K562 (cell line): Measurements from ENCODE around the gene ANKRD27. TPM values are rescaled to one million over a fixed set of nuclear protein-coding genes. Genes with fewer than 3 reads are reported as not detected.
A peak's percentile ranks its signal among the peaks of the same experiment; 100 is the strongest.

ENCODE experiments used
- ADNP ChIP-seq: fragments of 200-800 bp; sonication (Bioruptor generic); IDR thresholded peaks from 2 replicates; pipeline ENCODE4 v1.6.1; 2016; ENCODE audit warnings: missing genetic modification characterization, missing compliant biosample characterization
- CHAMP1 ChIP-seq: fragments of 450-650 bp; IDR thresholded peaks from 2 replicates; pipeline ENCODE4 v1.6.1; 2016; ENCODE audit warnings: mild to moderate bottlenecking
- EP300 ChIP-seq: IDR thresholded peaks from 2 replicates; pipeline ENCODE4 v1.6.1; 2012; ENCODE audit warnings: low read length, improper control_type of control experiment
- GATA2 ChIP-seq: sonication (generic); formaldehyde crosslinking; IDR thresholded peaks from 2 replicates; pipeline ENCODE4 v1.4.0; 2020; ENCODE audit warnings: mild to moderate bottlenecking, missing genetic modification reagents
- MNT ChIP-seq, 2 experiments: fragments of 450-650 bp; conservative IDR thresholded peaks; 2 replicates each; pipeline ENCODE4 v1.6.1; 2017; ENCODE audit warnings: mild to moderate bottlenecking in 2 of 2, moderate library complexity in 2 of 2
- NR3C1 ChIP-seq: sonication (generic); formaldehyde crosslinking; IDR thresholded peaks from 2 replicates; pipeline ENCODE4 v1.8.1; 2022; ENCODE audit warnings: missing genetic modification reagents
- RB1 ChIP-seq: fragments of 450-650 bp; IDR thresholded peaks from 2 replicates; pipeline ENCODE4 v1.6.1; 2017; ENCODE audit warnings: low read depth, mild to moderate bottlenecking
- RFX5 ChIP-seq: IDR thresholded peaks from 2 replicates; pipeline ENCODE4 v1.6.1; 2011; ENCODE audit warnings: low read depth, mild to moderate bottlenecking, improper control_type of control experiment, low read length
- SIRT6 ChIP-seq: IDR thresholded peaks from one replicate; pipeline ENCODE4 v1.6.1; 2012; ENCODE audit warnings: low read depth, mild to moderate bottlenecking, control low read depth, inconsistent platforms, low read length, moderate library complexity
- SRSF9 ChIP-seq: fragments of 200-400 bp; formaldehyde crosslinking; IDR thresholded peaks from 2 replicates; pipeline ENCODE4 v1.6.1; 2017; ENCODE audit warnings: low read depth, low read length, borderline replicate concordance
- ZNF175 ChIP-seq: fragments of 200-800 bp; sonication (Bioruptor generic); IDR thresholded peaks from 2 replicates; pipeline ENCODE4 v1.6.1; 2016; ENCODE audit warnings: low read depth, mild to moderate bottlenecking, missing genetic modification characterization, missing compliant biosample characterization
- ZNF3 ChIP-seq: fragments of 250-450 bp; sonication (Bioruptor Pico); IDR thresholded peaks from 2 replicates; pipeline ENCODE4 v1.5.0; 2021; ENCODE audit warnings: mild to moderate bottlenecking, moderate library complexity
- ZNF77 ChIP-seq: fragments of 250-450 bp; sonication (Bioruptor Pico); IDR thresholded peaks from 2 replicates; pipeline ENCODE4 v1.5.0; 2020
- polyA plus RNA-seq, 8 experiments: library from polyadenylated mRNA; depleted of rRNA in 4 of 8; stranded (reverse) in 5 of 8; unstranded in 3 of 8; fragments of >200 nt; fragmentation: Nextera tagmentation in 2 of 8; fragmentation: Illumina TruSeq in 1 of 8; extraction: Ambion mirVana in 2 of 8; extraction: Trizol in 1 of 8; gene quantifications; 2 replicates each; pipeline versions ENCODE4 v1.2.1 to v1.2.3, GENCODE V29; 2011 to 2014; ENCODE audit warnings: inconsistent platforms in 1 of 8, missing spikeins in 1 of 8
- total RNA-seq, 7 experiments: library from RNA; depleted of rRNA in 6 of 7; stranded (reverse); fragments of >200 nt in 6 of 7; fragmentation: Illumina TruSeq in 2 of 7; extraction: Trizol in 2 of 7; gene quantifications; 2 replicates each; pipeline versions ENCODE4 v1.2.1 to v1.2.3, GENCODE V29; 2011 to 2021; ENCODE audit warnings: low replicate concordance in 1 of 7
- TF ChIP-seq, protein P1 (sequence below): sonication (generic); formaldehyde crosslinking; IDR thresholded peaks from 2 replicates; pipeline ENCODE4 v1.8.1; 2022; ENCODE audit warnings: missing genetic modification reagents
- TF ChIP-seq, protein P2 (sequence below): sonication (generic); formaldehyde crosslinking; IDR thresholded peaks from 2 replicates; pipeline ENCODE4 v1.8.1; 2023; ENCODE audit warnings: missing genetic modification reagents, mild to moderate bottlenecking, borderline replicate concordance

ANKRD27 gene
- total and polyA plus RNA-seq, 9 of the 15 experiments (the other 6 are each of a cell fraction or from before 2014, with no cell fraction given), result 5.3 to 71.3 (median 54.2) TPM

DNA sequence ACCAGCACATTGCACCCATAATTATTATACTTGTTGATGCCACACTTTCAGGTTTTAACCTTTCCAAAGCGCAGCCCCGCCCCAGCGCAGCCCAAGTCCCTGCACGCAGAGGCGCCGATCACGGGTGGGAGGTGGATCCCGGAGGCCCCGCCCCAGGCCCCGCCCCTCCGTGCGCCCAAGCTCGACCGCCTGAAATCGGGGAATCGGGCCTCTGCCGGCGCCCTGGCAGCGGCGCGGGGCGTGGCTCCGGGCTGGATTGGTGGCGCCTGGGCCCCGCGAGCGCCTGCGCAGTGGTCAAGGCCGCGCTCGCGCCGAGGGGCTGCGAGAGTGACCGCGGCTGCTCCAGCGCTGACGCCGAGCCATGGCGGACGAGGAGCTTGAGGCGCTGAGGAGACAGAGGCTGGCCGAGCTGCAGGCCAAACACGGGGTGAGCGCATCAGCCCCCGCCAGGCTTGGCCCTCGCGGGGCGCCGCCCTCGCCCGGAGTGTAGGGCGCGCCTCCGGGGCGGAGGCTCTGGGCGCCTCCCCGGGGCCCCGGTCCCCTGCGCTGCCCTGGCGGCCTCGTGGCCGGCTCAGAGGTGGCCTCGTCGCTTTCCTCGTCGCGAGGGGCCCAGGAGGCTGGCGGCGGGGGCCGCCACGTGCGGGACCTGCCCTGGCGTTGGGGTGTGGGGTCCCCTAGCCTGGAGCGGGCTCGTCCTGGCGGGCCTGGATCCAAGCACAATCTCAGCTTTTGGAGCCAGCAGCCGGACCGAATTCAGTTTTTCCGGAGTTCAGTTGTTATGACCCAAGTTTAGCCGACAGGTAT is 93.9 kb downstream of the ANKRD27 start, which contains the start of gene PDCD5 (continued):
- TF ChIP-seq, protein P1, sequence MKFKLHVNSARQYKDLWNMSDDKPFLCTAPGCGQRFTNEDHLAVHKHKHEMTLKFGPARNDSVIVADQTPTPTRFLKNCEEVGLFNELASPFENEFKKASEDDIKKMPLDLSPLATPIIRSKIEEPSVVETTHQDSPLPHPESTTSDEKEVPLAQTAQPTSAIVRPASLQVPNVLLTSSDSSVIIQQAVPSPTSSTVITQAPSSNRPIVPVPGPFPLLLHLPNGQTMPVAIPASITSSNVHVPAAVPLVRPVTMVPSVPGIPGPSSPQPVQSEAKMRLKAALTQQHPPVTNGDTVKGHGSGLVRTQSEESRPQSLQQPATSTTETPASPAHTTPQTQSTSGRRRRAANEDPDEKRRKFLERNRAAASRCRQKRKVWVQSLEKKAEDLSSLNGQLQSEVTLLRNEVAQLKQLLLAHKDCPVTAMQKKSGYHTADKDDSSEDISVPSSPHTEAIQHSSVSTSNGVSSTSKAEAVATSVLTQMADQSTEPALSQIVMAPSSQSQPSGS, result no peak
- TF ChIP-seq MNT (conservative IDR thresholded peaks at IDR 0.05), result peak in 1 of 2 experiments; percentile 57
- no peak for TF ChIP-seq EP300
- TF ChIP-seq RB1, result peak; percentile 86; the same call in 1 of the 2 replicates
- TF ChIP-seq GATA2, result no peak
- TF ChIP-seq, protein P2, sequence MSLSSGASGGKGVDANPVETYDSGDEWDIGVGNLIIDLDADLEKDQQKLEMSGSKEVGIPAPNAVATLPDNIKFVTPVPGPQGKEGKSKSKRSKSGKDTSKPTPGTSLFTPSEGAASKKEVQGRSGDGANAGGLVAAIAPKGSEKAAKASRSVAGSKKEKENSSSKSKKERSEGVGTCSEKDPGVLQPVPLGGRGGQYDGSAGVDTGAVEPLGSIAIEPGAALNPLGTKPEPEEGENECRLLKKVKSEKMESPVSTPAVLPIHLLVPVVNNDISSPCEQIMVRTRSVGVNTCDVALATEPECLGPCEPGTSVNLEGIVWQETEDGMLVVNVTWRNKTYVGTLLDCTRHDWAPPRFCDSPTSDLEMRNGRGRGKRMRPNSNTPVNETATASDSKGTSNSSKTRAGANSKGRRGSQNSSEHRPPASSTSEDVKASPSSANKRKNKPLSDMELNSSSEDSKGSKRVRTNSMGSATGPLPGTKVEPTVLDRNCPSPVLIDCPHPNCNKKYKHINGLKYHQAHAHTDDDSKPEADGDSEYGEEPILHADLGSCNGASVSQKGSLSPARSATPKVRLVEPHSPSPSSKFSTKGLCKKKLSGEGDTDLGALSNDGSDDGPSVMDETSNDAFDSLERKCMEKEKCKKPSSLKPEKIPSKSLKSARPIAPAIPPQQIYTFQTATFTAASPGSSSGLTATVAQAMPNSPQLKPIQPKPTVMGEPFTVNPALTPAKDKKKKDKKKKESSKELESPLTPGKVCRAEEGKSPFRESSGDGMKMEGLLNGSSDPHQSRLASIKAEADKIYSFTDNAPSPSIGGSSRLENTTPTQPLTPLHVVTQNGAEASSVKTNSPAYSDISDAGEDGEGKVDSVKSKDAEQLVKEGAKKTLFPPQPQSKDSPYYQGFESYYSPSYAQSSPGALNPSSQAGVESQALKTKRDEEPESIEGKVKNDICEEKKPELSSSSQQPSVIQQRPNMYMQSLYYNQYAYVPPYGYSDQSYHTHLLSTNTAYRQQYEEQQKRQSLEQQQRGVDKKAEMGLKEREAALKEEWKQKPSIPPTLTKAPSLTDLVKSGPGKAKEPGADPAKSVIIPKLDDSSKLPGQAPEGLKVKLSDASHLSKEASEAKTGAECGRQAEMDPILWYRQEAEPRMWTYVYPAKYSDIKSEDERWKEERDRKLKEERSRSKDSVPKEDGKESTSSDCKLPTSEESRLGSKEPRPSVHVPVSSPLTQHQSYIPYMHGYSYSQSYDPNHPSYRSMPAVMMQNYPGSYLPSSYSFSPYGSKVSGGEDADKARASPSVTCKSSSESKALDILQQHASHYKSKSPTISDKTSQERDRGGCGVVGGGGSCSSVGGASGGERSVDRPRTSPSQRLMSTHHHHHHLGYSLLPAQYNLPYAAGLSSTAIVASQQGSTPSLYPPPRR (CRISPR knock-in tag), result no peak
- TF ChIP-seq CHAMP1, result no peak
- TF ChIP-seq NR3C1, result no peak
- no peak for TF ChIP-seq RFX5
- no peak for TF ChIP-seq SRSF9
- no peak for TF ChIP-seq ZNF77 (CRISPR knock-in tag)
- TF ChIP-seq ZNF3 (CRISPR knock-in tag), result no peak
- no peak for TF ChIP-seq ADNP (tag)
- TF ChIP-seq SIRT6, result no peak
- TF ChIP-seq ZNF175 (CRISPR knock-in tag), result no peak
